GM10266 (cell line): Measurements from ENCODE around the gene LAMA2.

Source experiments
- DNase-seq: peaks from one replicate; pipeline ENCODE4 v3.0.0; 2012; ENCODE audit errors: extremely low spot score
- CTCF ChIP-seq: IDR thresholded peaks from 2 replicates; pipeline ENCODE4 v1.5.1; 2012; ENCODE audit warnings: mild to moderate bottlenecking, low read depth; ENCODE audit not compliant: control insufficient read depth, insufficient read depth; ENCODE audit errors: missing control alignments

The LAMA2 gene

GRCh38 chr6:129359811-129360681 lies 477.1 kb downstream of the LAMA2 start:
- no peak for DNase-seq
- no peak for TF ChIP-seq CTCF

- TF ChIP-seq CTCF: no peak
These were observed 477.7 kb downstream of the LAMA2 start for GRCh38 chr6:129360682-129360955.

GRCh38 chr6:129364037-129364436 lies 481.1 kb downstream of the LAMA2 start:
- no peak for DNase-seq
- no peak for TF ChIP-seq CTCF

More at GRCh38 chr6:129360682-129360955, 477.7 kb downstream of the LAMA2 start:
- DNase-seq: no peak

GRCh38 chr6:129364767-129365166 lies 481.8 kb downstream of the LAMA2 start:
- no peak for DNase-seq
- TF ChIP-seq CTCF: no peak

GRCh38 chr6:129368076-129368475 lies 485.1 kb downstream of the LAMA2 start:
- TF ChIP-seq CTCF: no peak
- DNase-seq: no peak

GRCh38 chr6:129368970-129369369 lies 486.0 kb downstream of the LAMA2 start:
- DNase-seq: no peak
- no peak for TF ChIP-seq CTCF

GRCh38 chr6:129369737-129370136 lies 486.8 kb downstream of the LAMA2 start:
- TF ChIP-seq CTCF: no peak
- DNase-seq: no peak
